ENCODE results near the gene NDUFAF3. TPM values are rescaled to one million over a fixed set of nuclear protein-coding genes. Genes with fewer than 3 reads are reported as not detected.

The NDUFAF3 gene
- total and polyA plus RNA-seq, 2 donors (not counting 1 experiment from before 2014, with no cell fraction given): 61.0 to 67.5 TPM

DNA sequence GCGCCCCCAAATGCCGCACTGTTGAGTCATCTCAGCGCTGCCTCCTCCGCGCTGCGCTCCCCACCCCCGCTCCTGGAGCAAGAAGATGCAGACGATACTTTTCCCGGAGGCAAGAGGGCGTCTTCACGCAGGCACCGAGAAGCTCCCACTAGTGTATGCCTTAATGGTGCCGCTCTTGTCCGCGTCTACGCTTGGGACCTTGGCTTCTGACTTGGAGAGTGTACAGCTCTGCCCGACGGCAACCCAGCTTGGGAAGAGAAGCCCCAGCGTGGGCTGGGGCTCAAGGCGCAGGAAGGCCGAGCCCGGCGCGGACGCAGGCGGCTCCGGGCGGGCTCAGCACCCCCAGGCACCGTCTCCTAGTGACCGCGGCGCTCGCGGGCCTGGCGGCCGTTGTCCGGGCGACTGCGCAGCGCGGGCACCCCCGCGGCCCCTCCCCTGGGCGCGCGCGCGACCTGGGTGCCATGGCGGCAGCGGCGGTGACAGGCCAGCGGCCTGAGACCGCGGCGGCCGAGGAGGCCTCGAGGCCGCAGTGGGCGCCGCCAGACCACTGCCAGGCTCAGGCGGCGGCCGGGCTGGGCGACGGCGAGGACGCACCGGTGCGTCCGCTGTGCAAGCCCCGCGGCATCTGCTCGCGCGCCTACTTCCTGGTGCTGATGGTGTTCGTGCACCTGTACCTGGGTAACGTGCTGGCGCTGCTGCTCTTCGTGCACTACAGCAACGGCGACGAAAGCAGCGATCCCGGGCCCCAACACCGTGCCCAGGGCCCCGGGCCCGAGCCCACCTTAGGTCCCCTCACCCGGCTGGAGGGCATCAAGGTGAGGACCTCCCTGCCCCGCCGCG, 31.9 kb upstream of the NDUFAF3 start, which contains the start of gene P4HTM:
Gene P4HTM, plus strand, starts transcription at position 446 of the 840 bp plus-strand sequence. Its CDS starts 16 bp downstream, at position 462.
- H3K27me3 Mint-ChIP-seq: no peaks in the 10 kb centered on the region

More for the DNA sequence above, 31.9 kb upstream of the NDUFAF3 start, which contains the start of gene P4HTM:
- H3K27ac ChIP-seq (ENCODE audit: low read length in 2 of 2): peak within 1 kb of the TSS; percentile 24 to 66
- DNase-seq (peak; percentile 74), ATAC-seq (ENCODE audit: low read depth) (peak; percentile 66)
- H2AFZ ChIP-seq (ENCODE audit: insufficient read depth, low read depth, low read length, poor library complexity, severe bottlenecking): peak within 1 kb of the TSS; percentile 91
- H3K4me3 ChIP-seq (ENCODE audit: control extremely low read depth in 1 of 5, extremely low read depth in 1 of 5, insufficient read depth in 1 of 5, low read depth in 2 of 5, low read length in 4 of 5): peak within 1 kb of the TSS; percentile 65 to 86 (median 74)
- H3K4me1 ChIP-seq (ENCODE audit: control insufficient read depth in 2 of 2, insufficient read depth in 2 of 2, low read length in 2 of 2): peaks cover 18 to 21% of the 10 kb centered on the region in 2 donors
- peaks cover 28% of the 10 kb centered on the region for H3K4me1 Mint-ChIP-seq
- H3K4me2 ChIP-seq (replicated peaks; ENCODE audit: low read depth, low read length, poor library complexity, severe bottlenecking): peak within 1 kb of the TSS; percentile 97
- H3K79me2 ChIP-seq (ENCODE audit: control insufficient read depth, insufficient read depth, low read length): peaks cover 11% of the 10 kb centered on the region
- WGBS (ENCODE audit: insufficient coverage): under 1% methylated on average over 91 of the region's 91 CpGs
- no peaks in the 10 kb centered on the region for H3K9me3 Mint-ChIP-seq (ENCODE audit: insufficient read depth)
- peak within 1 kb of the TSS; percentile 96 for H3K4me3 Mint-ChIP-seq
- no peaks in the 10 kb centered on the region for H3K27me3 ChIP-seq (replicated peaks in 1 of 4; ENCODE audit: control extremely low read depth in 1 of 4, control insufficient read depth in 3 of 4, insufficient read depth in 4 of 4, low read length in 3 of 4)
- H3K36me3 ChIP-seq (replicated peaks in 1 of 2; ENCODE audit: control extremely low read depth in 1 of 2, control insufficient read depth in 1 of 2, extremely low read depth in 1 of 2, insufficient read depth in 2 of 2, low read length in 1 of 2): peaks cover 0 to 6% of the 10 kb centered on the region in 2 experiments
- TF ChIP-seq, protein P1, sequence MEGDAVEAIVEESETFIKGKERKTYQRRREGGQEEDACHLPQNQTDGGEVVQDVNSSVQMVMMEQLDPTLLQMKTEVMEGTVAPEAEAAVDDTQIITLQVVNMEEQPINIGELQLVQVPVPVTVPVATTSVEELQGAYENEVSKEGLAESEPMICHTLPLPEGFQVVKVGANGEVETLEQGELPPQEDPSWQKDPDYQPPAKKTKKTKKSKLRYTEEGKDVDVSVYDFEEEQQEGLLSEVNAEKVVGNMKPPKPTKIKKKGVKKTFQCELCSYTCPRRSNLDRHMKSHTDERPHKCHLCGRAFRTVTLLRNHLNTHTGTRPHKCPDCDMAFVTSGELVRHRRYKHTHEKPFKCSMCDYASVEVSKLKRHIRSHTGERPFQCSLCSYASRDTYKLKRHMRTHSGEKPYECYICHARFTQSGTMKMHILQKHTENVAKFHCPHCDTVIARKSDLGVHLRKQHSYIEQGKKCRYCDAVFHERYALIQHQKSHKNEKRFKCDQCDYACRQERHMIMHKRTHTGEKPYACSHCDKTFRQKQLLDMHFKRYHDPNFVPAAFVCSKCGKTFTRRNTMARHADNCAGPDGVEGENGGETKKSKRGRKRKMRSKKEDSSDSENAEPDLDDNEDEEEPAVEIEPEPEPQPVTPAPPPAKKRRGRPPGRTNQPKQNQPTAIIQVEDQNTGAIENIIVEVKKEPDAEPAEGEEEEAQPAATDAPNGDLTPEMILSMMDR (IDR thresholded peaks at IDR 0.05): no peak
- no peak for TF ChIP-seq EZH2 (IDR thresholded peaks at IDR 0.05; ENCODE audit: borderline replicate concordance, insufficient read depth, low read depth, low read length, poor library complexity, severe bottlenecking)
- ChIA-PET POLR2A (interaction anchor here (1.1 to 2.2 kb wide), 5 partner anchors 17 to 32 kb away, joined by 3 to 13 read pairs (median 7); partner anchors contain the start of genes NDUFAF3 and WDR6), CTCF (interaction anchor here (0.8 to 6.4 kb wide), 12 partner anchors 16 to 459 kb away, joined by 3 to 73 read pairs (median 31); partner anchors contain the start of genes IMPDH2, NDUFAF3, QRICH1 and WDR6)
- H3K9me3 ChIP-seq (ENCODE audit: control extremely low read depth in 1 of 3, control insufficient read depth in 2 of 3, insufficient read depth in 1 of 3, low read length in 2 of 3): no peaks in the 10 kb centered on the region
- peak within 1 kb of the TSS; percentile 91 for H3K9ac ChIP-seq (ENCODE audit: low read length)
- peak within 1 kb of the TSS; percentile 95 for H3K27ac Mint-ChIP-seq
- H4K20me1 ChIP-seq (ENCODE audit: control insufficient read depth, insufficient read depth, low read length, poor library complexity, severe bottlenecking): no peaks in the 10 kb centered on the region
- intact Hi-C loops (cut with micrococcal nuclease): loop anchor here (1.0 kb wide), 2 partner anchors 17 to 104 kb away; partner anchors contain the start of genes QRICH1 and WDR6
